HEK293 (cell line): ENCODE results near the gene SPINDOC.

Source experiments
- BCL11A ChIP-seq: fragments of 450-650 bp; formaldehyde crosslinking; IDR thresholded peaks from 2 replicates; pipeline ENCODE4 v1.5.1; 2016; ENCODE audit warnings: low read depth, missing biosample characterization, missing genetic modification characterization
- GLI4 ChIP-seq: fragments of 450-650 bp; formaldehyde crosslinking; IDR thresholded peaks from 2 replicates; pipeline ENCODE4 v1.5.1; 2016; ENCODE audit warnings: missing biosample characterization, missing genetic modification characterization
- PRDM10 ChIP-seq: fragments of 450-650 bp; formaldehyde crosslinking; IDR thresholded peaks from 2 replicates; pipeline ENCODE4 v1.5.1; 2016; ENCODE audit warnings: missing biosample characterization, missing genetic modification characterization
- ZNF274 ChIP-seq, 2 experiments: fragments of 200-500 bp in 1 of 2; fragments of 450-650 bp in 1 of 2; sonication (Bioruptor generic) in 1 of 2; formaldehyde crosslinking in 1 of 2; IDR thresholded peaks; 2 replicates each; pipeline versions ENCODE4 v1.5.1 to v1.6.1; 2014 to 2016; ENCODE audit warnings: borderline replicate concordance in 1 of 2, inconsistent platforms in 1 of 2, low read length in 1 of 2, missing biosample characterization in 1 of 2, missing genetic modification characterization in 1 of 2
- ZNF548 ChIP-seq: fragments of 450-650 bp; formaldehyde crosslinking; IDR thresholded peaks from 2 replicates; pipeline ENCODE4 v1.5.1; 2016; ENCODE audit warnings: missing biosample characterization, missing genetic modification characterization
- ZNF677 ChIP-seq: fragments of 450-650 bp; IDR thresholded peaks from 2 replicates; pipeline ENCODE4 v1.5.0; 2018; ENCODE audit warnings: missing biosample characterization, mild to moderate bottlenecking, missing genetic modification characterization, moderate library complexity
- TF ChIP-seq, protein P1 (sequence below): fragments of 450-650 bp; formaldehyde crosslinking; IDR thresholded peaks from 2 replicates; pipeline ENCODE4 v1.5.1; 2017; ENCODE audit warnings: missing biosample characterization, missing genetic modification characterization
- TF ChIP-seq, protein P2 (sequence below): fragments of 450-650 bp; formaldehyde crosslinking; IDR thresholded peaks from 2 replicates; pipeline ENCODE4 v1.5.1; 2016; ENCODE audit warnings: missing biosample characterization, missing genetic modification characterization
- TF ChIP-seq, protein P3 (sequence below): fragments of 450-650 bp; formaldehyde crosslinking; IDR thresholded peaks from 2 replicates; pipeline ENCODE4 v1.5.1; 2016; ENCODE audit warnings: missing biosample characterization, missing genetic modification characterization

GRCh38 chr11:63770763-63771162 is 42.5 kb upstream of the SPINDOC start:
- no peak for TF ChIP-seq ZNF274 (IDR thresholded peaks at IDR 0.05; ENCODE audit: low read length)
- no peak for TF ChIP-seq ZNF274 (tag by site-specific recombination; IDR thresholded peaks at IDR 0.05; ENCODE audit: borderline replicate concordance)
- TF ChIP-seq ZNF677 (tag by site-specific recombination) = no peak
- TF ChIP-seq ZNF548 (tag by site-specific recombination) = no peak
- no peak for TF ChIP-seq GLI4 (tag by site-specific recombination)
- TF ChIP-seq, protein P1, sequence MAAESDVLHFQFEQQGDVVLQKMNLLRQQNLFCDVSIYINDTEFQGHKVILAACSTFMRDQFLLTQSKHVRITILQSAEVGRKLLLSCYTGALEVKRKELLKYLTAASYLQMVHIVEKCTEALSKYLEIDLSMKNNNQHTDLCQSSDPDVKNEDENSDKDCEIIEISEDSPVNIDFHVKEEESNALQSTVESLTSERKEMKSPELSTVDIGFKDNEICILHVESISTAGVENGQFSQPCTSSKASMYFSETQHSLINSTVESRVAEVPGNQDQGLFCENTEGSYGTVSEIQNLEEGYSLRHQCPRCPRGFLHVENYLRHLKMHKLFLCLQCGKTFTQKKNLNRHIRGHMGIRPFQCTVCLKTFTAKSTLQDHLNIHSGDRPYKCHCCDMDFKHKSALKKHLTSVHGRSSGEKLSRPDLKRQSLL (tag by site-specific recombination) = no peak
- no peak for TF ChIP-seq PRDM10 (tag by site-specific recombination)
- TF ChIP-seq, protein P2, sequence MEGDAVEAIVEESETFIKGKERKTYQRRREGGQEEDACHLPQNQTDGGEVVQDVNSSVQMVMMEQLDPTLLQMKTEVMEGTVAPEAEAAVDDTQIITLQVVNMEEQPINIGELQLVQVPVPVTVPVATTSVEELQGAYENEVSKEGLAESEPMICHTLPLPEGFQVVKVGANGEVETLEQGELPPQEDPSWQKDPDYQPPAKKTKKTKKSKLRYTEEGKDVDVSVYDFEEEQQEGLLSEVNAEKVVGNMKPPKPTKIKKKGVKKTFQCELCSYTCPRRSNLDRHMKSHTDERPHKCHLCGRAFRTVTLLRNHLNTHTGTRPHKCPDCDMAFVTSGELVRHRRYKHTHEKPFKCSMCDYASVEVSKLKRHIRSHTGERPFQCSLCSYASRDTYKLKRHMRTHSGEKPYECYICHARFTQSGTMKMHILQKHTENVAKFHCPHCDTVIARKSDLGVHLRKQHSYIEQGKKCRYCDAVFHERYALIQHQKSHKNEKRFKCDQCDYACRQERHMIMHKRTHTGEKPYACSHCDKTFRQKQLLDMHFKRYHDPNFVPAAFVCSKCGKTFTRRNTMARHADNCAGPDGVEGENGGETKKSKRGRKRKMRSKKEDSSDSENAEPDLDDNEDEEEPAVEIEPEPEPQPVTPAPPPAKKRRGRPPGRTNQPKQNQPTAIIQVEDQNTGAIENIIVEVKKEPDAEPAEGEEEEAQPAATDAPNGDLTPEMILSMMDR = no peak
- no peak for TF ChIP-seq BCL11A (tag by site-specific recombination)
- TF ChIP-seq, protein P3, sequence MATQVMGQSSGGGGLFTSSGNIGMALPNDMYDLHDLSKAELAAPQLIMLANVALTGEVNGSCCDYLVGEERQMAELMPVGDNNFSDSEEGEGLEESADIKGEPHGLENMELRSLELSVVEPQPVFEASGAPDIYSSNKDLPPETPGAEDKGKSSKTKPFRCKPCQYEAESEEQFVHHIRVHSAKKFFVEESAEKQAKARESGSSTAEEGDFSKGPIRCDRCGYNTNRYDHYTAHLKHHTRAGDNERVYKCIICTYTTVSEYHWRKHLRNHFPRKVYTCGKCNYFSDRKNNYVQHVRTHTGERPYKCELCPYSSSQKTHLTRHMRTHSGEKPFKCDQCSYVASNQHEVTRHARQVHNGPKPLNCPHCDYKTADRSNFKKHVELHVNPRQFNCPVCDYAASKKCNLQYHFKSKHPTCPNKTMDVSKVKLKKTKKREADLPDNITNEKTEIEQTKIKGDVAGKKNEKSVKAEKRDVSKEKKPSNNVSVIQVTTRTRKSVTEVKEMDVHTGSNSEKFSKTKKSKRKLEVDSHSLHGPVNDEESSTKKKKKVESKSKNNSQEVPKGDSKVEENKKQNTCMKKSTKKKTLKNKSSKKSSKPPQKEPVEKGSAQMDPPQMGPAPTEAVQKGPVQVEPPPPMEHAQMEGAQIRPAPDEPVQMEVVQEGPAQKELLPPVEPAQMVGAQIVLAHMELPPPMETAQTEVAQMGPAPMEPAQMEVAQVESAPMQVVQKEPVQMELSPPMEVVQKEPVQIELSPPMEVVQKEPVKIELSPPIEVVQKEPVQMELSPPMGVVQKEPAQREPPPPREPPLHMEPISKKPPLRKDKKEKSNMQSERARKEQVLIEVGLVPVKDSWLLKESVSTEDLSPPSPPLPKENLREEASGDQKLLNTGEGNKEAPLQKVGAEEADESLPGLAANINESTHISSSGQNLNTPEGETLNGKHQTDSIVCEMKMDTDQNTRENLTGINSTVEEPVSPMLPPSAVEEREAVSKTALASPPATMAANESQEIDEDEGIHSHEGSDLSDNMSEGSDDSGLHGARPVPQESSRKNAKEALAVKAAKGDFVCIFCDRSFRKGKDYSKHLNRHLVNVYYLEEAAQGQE = no peak
